Rectal smooth muscle tissue (tissue), 1 donor: ENCODE results near the gene BTBD19.
"Not testable (repeated sequence)": the region's sequence is repeated elsewhere in the genome, so short reads cannot be mapped to it uniquely, and the experiment has no call there.

ENCODE experiments used
- H3K27ac ChIP-seq: one replicate; pipeline ENCODE4 v1.7.0; 2013; ENCODE audit warnings: low read depth, low read length, inconsistent platforms
- H3K27me3 ChIP-seq: one replicate; pipeline ENCODE4 v1.7.0; 2013; ENCODE audit warnings: low read length; ENCODE audit not compliant: control insufficient read depth, insufficient read depth
- H3K36me3 ChIP-seq: one replicate; pipeline ENCODE4 v1.7.0; 2013; ENCODE audit warnings: low read length; ENCODE audit not compliant: control insufficient read depth, insufficient read depth
- H3K4me1 ChIP-seq: one replicate; pipeline ENCODE4 v1.7.0; 2013; ENCODE audit warnings: low read length; ENCODE audit not compliant: control insufficient read depth, insufficient read depth
- H3K4me3 ChIP-seq: one replicate; pipeline ENCODE4 v1.7.0; 2013; ENCODE audit warnings: low read length
- H3K9ac ChIP-seq: one replicate; pipeline ENCODE4 v1.7.0; 2013; ENCODE audit warnings: low read length

Gene BTBD19

DNA sequence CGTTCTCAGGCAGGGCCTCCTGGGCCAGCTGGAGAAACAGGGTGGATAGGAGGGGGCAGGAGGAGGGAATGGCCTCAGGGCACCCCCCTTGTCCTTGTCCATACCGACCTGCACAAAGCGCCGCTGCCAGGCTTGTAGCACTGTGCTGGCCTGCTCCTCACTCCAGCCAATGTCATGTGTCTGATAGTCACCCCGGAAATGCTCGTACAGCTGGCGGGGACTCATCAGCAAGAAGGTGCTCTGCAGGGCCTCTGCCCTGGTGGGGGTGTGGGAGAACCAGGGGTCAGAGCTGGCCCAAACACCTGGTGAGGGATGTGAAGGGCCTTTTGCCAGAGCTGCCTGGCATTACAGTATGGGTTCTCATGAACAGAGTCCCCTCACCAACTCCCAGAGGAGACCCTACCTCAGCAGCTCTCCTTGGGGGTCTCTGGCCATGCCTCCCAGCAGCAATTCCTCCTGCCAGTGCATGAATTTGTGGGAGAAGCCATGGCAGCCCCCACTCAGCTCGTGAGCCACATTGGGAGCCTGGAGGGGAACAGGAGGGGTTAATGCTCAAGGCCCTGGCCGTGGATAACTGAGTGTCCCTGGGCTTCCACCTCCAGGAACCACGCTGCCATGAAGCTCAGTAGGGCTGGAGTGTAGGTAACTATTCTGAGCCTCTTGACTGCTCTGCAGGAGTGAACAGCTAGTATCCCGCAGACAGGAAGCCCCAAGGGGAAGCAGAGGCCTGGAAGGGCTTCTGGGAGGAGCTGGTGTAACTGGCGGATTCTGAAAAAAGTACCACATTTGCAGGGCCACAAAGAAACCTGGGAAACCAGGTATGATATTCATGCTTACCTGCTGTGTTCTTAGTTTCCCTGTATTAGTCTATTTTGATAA is 21.4 kb downstream of the BTBD19 start:
- no peaks in the 10 kb centered on the region for H3K27me3 ChIP-seq
- H3K27ac ChIP-seq: no peak overlapping the region
- no peaks in the 10 kb centered on the region for H3K36me3 ChIP-seq
- no peaks in the 10 kb centered on the region for H3K4me1 ChIP-seq
- H3K4me3 ChIP-seq: no peak overlapping the region
- no peak overlapping the region for H3K9ac ChIP-seq

DNA sequence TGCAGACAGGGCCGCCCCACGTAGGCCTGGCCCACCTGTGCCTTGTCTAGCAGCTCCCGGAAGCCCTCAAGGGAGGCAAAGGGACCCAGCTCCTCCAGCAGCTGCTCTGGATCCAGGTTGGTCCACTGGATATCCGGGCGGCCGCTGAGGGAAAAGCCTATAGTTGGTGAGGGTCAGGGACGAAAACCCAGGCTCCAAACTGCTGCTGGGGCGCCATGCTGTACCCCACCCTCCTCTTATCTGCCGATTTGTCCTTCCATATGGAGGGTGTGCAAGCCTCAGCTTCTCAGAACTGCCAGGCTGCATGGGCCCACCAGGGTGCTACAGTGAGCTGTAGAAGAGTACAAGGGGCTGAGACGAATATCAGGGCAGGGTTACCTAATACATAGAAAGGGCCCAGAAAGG is 22.6 kb downstream of the BTBD19 start:
- Histone ChIP-seq H3K36me3 (no peaks in the 10 kb centered on the region), H3K27me3 (no peaks in the 10 kb centered on the region), H3K9ac (no peak overlapping the region), H3K4me3 (no peak overlapping the region), H3K4me1 (no peaks in the 10 kb centered on the region), H3K27ac (no peak overlapping the region)

GRCh38 chr1:44831516-44831915 is 23.2 kb downstream of the BTBD19 start:
- H3K4me1 ChIP-seq: no peaks in the 10 kb centered on the region
- no peaks in the 10 kb centered on the region for H3K36me3 ChIP-seq
- H3K4me3 ChIP-seq: no peak overlapping the region
- H3K27me3 ChIP-seq: no peaks in the 10 kb centered on the region
- H3K9ac ChIP-seq: no peak overlapping the region
- H3K27ac ChIP-seq: no peak overlapping the region

GRCh38 chr1:44832056-44832705 is 23.9 kb downstream of the BTBD19 start:
- no peak overlapping the region for H3K4me3 ChIP-seq
- no peaks in the 10 kb centered on the region for H3K27me3 ChIP-seq
- H3K27ac ChIP-seq: no peak overlapping the region
- H3K9ac ChIP-seq: no peak overlapping the region
- H3K4me1 ChIP-seq: no peaks in the 10 kb centered on the region
- no peaks in the 10 kb centered on the region for H3K36me3 ChIP-seq

GRCh38 chr1:44834328-44834727 is 26.0 kb downstream of the BTBD19 start:
- Histone ChIP-seq H3K4me1 (no peaks in the 10 kb centered on the region), H3K27me3 (no peaks in the 10 kb centered on the region), H3K27ac (no peak overlapping the region), H3K9ac (no peak overlapping the region), H3K36me3 (no peaks in the 10 kb centered on the region), H3K4me3 (no peak overlapping the region)

DNA sequence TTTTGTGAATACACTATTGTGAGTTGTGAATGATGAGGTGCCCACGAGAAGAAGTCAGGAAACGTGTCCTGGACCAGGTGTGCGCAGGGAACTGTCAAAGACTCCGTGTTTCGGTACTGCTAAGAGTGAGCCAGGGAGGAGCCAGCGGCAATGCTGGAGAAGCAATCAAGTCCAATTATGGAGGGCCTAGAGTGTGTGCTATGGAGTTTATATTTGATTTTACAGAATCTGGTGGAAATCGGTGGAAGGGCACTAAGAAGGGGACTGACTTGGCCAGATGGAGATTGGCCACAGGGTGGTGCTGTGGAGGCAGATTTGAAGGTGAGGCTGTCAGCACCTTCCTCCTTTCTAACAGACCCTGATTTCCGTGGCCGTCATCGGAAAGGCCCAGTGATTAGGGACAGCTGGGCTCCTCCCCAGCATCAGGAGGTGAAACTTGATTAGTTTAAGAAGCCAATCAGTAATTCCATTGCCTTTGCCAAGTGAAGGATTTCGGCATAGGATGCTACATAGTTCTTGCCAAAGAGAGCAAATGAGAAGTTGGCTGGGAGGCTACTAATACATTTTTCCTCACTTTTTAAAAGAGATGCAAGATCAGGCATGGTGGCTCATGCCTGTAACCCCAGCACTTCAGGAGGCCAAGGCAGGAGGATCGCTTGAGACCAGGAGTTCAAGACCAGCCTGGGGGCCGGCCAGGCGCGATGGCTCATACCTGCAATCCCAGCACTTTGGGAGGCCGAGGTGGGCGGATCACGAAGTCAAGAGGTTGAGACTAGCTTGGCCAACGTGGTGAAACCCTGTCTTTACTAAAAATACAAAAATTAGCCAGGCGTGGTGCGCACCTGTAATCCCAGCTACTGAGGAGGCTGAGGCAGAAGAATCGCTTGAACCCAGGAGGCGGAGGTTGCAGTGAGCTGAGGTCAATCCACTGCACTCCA is 27.7 kb downstream of the BTBD19 start:
- Histone ChIP-seq H3K27me3 (no peaks in the 10 kb centered on the region), H3K4me3 (no peak overlapping the region), H3K36me3 (no peaks in the 10 kb centered on the region), H3K4me1 (no peaks in the 10 kb centered on the region), H3K27ac (no peak overlapping the region), H3K9ac (no peak overlapping the region)

GRCh38 chr1:44838294-44838693 is 30.0 kb downstream of the BTBD19 start:
- H3K27ac ChIP-seq, H3K9ac ChIP-seq: not testable (repeated sequence)

DNA sequence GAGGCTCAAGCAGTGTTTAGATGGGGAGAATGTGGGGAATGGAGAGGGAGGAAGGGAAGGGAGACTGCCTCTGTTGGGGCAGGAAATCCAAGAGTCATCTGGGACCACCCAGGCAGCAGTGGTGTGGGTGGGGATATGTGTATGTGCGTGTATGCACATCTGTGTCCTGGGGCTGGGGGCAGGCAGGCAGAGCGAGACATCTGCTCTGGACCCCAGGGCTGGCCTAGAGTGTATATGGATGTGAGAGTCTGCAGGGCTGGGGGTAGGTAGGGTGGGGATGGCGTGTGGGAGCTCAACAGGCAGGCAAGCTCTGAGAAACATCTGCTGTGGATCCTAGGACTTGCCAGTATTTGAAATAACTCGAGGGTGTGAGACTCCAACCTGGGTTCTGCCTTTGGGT is 31.3 kb downstream of the BTBD19 start:
- H3K36me3 ChIP-seq: no peaks in the 10 kb centered on the region
- H3K27me3 ChIP-seq: no peaks in the 10 kb centered on the region
- no peak overlapping the region for H3K27ac ChIP-seq
- no peak overlapping the region for H3K9ac ChIP-seq
- H3K4me1 ChIP-seq: no peaks in the 10 kb centered on the region
- H3K4me3 ChIP-seq: no peak overlapping the region

More at GRCh38 chr1:44838294-44838693, 30.0 kb downstream of the BTBD19 start:
- not testable (repeated sequence) for H3K4me3 ChIP-seq, H3K4me1 ChIP-seq, H3K27me3 ChIP-seq, H3K36me3 ChIP-seq

- no peak overlapping the region for H3K9ac ChIP-seq
- H3K36me3 ChIP-seq: no peaks in the 10 kb centered on the region
- H3K4me1 ChIP-seq: no peaks in the 10 kb centered on the region
- H3K27ac ChIP-seq: no peak overlapping the region
- H3K27me3 ChIP-seq: no peaks in the 10 kb centered on the region
- H3K4me3 ChIP-seq: peak overlapping the region; percentile 55
Measured at GRCh38 chr1:44842486-44842861, 34.2 kb downstream of the BTBD19 start.

GRCh38 chr1:44842862-44843655 is 34.7 kb downstream of the BTBD19 start, which contains the start of gene PTCH2:
Gene PTCH2, minus strand, starts transcription at chr1:44843253. Its CDS starts 321 bp downstream, at chr1:44842932.
- no peak within 1 kb of the TSS for H3K27ac ChIP-seq
- H3K4me1 ChIP-seq: no peaks in the 10 kb centered on the region
- H3K4me3 ChIP-seq: peak within 1 kb of the TSS; percentile 55
- H3K27me3 ChIP-seq: no peaks in the 10 kb centered on the region
- no peak within 1 kb of the TSS for H3K9ac ChIP-seq
- H3K36me3 ChIP-seq: no peaks in the 10 kb centered on the region

DNA sequence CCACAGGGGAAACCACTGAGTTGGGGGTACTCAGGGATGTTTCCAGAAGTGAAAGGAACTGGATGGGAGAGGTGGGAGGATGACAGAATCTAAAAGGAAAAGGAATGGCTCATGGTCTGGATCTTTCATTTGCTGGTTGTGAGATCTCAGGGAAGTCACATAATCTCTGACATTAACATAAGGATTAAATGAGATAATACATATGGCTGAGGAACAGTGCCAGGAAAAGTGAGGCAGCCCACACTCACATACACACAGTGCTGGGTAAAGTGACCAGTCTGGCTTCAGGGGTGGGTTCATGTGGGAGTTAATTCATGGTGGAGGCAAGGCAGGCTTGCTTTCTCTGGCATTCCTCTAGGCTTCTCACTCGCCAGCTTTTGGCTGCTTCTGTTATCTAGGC is 38.7 kb downstream of the BTBD19 start:
- H3K27ac ChIP-seq: no peak overlapping the region
- no peaks in the 10 kb centered on the region for H3K4me1 ChIP-seq

More for the DNA sequence above, 38.7 kb downstream of the BTBD19 start:
- no peak overlapping the region for H3K9ac ChIP-seq
- H3K4me3 ChIP-seq: no peak overlapping the region
- no peaks in the 10 kb centered on the region for H3K36me3 ChIP-seq
- no peaks in the 10 kb centered on the region for H3K27me3 ChIP-seq
